ENCODE results near the gene DLG2.

The DLG2 gene

DNA sequence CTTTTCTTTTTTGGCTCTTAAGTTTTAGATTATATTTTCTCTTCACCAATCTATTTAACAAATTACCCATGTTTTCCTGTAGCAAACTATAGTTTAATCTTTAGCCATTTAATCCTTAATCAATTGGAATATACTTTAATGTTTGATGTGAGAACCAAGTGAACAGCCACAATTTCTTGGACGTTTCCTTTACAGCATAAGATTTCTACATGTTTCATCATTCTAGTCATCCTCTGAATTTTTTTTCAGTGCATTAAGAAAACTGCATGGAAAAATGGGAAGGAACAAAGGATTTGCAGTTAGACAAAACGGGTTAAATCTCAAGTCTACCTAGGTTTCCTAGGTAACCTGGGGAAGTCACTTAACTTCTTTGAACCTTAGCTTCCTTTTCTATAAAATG is 1833.8 kb downstream of the DLG2 start:
- no peaks in the 10 kb centered on the region for H3K4me1 ChIP-seq (ENCODE audit: control insufficient read depth, insufficient read depth, low read length)
- H3K4me3 ChIP-seq (ENCODE audit: low read length), result no peak overlapping the region
- no peaks in the 10 kb centered on the region for H3K9me3 ChIP-seq (replicated peaks; ENCODE audit: low read length)
- H3K4me2 ChIP-seq (ENCODE audit: low read length), result no peak overlapping the region
- H3K36me3 ChIP-seq (ENCODE audit: insufficient read depth, low read length), result no peaks in the 10 kb centered on the region
- no peaks in the 10 kb centered on the region for H3K27me3 ChIP-seq (ENCODE audit: control insufficient read depth, insufficient read depth, low read length)
- H3K9ac ChIP-seq (ENCODE audit: low read depth, low read length), result no peak overlapping the region

DNA sequence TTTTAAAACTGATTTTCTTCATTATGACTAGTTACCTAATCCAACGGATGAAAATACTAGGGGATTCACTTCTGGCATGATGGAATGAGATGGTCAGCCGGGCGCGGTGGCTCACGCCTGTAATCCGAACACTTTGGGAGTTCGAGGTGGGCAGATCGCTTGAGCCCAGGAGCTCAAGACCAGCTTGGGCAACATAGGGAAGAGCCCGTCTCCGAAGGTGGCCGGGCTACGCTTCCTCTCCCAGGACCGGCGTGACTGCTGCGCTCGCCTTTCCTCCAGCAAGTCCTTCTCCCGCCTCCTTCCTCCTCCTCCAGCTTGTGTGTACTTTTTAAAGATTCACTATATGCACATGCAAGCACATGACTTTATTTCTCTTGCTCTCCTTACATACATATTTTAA is 1835.6 kb downstream of the DLG2 start:
- Histone ChIP-seq H3K36me3 (ENCODE audit: insufficient read depth, low read length) (no peaks in the 10 kb centered on the region), H3K4me2 (ENCODE audit: low read length) (no peak overlapping the region)

DNA sequence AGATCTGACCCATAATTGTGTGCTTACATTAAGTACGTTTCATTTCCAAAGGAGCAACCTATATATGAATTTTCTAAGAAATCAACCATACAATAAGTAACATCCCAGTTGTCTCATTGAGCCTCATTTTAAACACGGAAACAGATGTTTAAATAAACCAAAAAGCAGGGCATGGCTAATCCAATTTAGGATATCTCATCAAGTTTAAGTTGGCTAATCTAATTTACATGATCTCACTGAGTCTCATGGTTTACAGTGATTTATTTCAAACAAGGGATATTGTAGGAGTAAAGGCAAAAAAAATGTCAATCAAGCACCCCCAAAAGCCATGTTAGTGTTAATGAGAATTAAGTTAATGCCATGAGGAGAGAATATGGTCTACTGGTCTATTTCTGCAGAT is 1841.2 kb downstream of the DLG2 start:
- Histone ChIP-seq H3K4me3 (ENCODE audit: low read length) (no peak overlapping the region), H3K9ac (ENCODE audit: low read depth, low read length) (no peak overlapping the region), H3K4me1 (ENCODE audit: control insufficient read depth, insufficient read depth, low read length) (no peaks in the 10 kb centered on the region), H3K9me3 (replicated peaks; ENCODE audit: low read length) (no peaks in the 10 kb centered on the region), H3K27me3 (ENCODE audit: control insufficient read depth, insufficient read depth, low read length) (peaks cover 3% of the 10 kb centered on the region), H3K4me2 (ENCODE audit: low read length) (no peak overlapping the region), H3K36me3 (ENCODE audit: insufficient read depth, low read length) (no peaks in the 10 kb centered on the region)

More for the DNA sequence above, 1835.6 kb downstream of the DLG2 start:
- no peaks in the 10 kb centered on the region for H3K27me3 ChIP-seq (ENCODE audit: control insufficient read depth, insufficient read depth, low read length)
- H3K4me3 ChIP-seq (ENCODE audit: low read length), result no peak overlapping the region
- no peak overlapping the region for H3K9ac ChIP-seq (ENCODE audit: low read depth, low read length)
- no peaks in the 10 kb centered on the region for H3K9me3 ChIP-seq (replicated peaks; ENCODE audit: low read length)
- H3K4me1 ChIP-seq (ENCODE audit: control insufficient read depth, insufficient read depth, low read length), result no peaks in the 10 kb centered on the region

DNA sequence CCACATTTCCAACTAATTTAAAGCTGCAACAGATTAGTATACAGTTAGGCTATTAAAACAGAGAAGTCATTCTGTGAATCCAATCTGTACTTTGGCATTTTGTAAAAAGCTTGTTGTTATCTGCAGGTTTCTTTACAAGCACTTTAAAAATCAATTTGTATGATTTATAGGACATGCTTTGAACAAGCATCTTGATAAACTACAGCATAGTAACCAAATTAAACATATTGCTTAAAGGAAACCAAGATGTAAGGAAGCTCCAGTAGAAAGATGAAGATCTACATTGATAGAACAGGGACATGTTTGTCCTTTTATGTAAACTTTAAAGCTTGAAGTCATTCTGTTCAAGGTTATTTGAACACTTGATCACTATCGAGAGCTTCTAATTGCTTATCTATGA is 1842.7 kb downstream of the DLG2 start:
- Histone ChIP-seq H3K9ac (ENCODE audit: low read depth, low read length) (no peak overlapping the region), H3K4me2 (ENCODE audit: low read length) (no peak overlapping the region), H3K4me1 (ENCODE audit: control insufficient read depth, insufficient read depth, low read length) (no peaks in the 10 kb centered on the region), H3K4me3 (ENCODE audit: low read length) (no peak overlapping the region), H3K36me3 (ENCODE audit: insufficient read depth, low read length) (no peaks in the 10 kb centered on the region), H3K27me3 (ENCODE audit: control insufficient read depth, insufficient read depth, low read length) (peaks cover 3% of the 10 kb centered on the region), H3K9me3 (replicated peaks; ENCODE audit: low read length) (no peaks in the 10 kb centered on the region)

DNA sequence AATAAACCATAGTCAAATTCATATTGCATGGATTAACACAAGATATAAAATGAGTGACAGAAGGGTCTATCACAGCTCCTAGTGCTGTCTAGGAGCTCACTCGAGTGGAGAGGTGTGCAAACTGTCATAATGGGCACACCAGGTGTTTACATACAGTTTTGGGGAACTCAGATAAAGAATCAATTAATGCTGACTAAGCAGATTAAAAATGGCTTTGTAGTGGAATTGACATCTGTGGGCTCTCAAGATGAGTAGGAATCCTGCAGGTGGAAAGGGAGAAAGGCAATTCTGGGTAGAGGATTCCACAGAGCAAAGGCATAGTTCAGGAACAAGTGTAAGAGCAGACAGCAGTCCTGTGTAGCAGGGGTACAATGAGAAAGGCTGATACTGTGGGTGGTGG is 1844.8 kb downstream of the DLG2 start:
- no peak overlapping the region for H3K4me3 ChIP-seq (ENCODE audit: low read length)
- no peak overlapping the region for H3K9ac ChIP-seq (ENCODE audit: low read depth, low read length)
- H3K4me2 ChIP-seq (ENCODE audit: low read length), result no peak overlapping the region

DNA sequence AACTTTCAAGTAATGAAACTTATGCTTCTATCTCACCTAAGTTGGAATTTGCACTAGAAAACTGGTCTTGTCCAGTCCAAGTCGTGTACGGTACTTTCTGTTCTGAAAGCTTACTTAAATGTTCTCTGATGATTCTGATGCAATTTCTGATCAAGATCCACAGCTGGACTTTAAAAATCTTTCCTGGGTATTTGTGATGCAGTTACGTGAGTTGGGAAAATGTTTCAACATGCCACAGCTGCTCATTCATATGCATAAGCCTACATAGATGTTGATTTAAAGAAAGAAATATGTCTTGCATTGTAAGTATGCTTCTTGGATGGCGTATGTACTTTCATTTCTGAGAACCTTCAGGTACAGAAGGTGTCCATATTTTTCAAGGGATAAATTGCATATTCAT is 1847.3 kb downstream of the DLG2 start:
- Histone ChIP-seq H3K4me3 (ENCODE audit: low read length) (no peak overlapping the region), H3K4me2 (ENCODE audit: low read length) (no peak overlapping the region), H3K27me3 (ENCODE audit: control insufficient read depth, insufficient read depth, low read length) (peaks cover 3% of the 10 kb centered on the region), H3K36me3 (ENCODE audit: insufficient read depth, low read length) (no peaks in the 10 kb centered on the region), H3K9ac (ENCODE audit: low read depth, low read length) (no peak overlapping the region), H3K4me1 (ENCODE audit: control insufficient read depth, insufficient read depth, low read length) (no peaks in the 10 kb centered on the region), H3K9me3 (replicated peaks; ENCODE audit: low read length) (no peaks in the 10 kb centered on the region)

More for the DNA sequence above, 1844.8 kb downstream of the DLG2 start:
- Histone ChIP-seq H3K9me3 (replicated peaks; ENCODE audit: low read length) (no peaks in the 10 kb centered on the region), H3K4me1 (ENCODE audit: control insufficient read depth, insufficient read depth, low read length) (no peaks in the 10 kb centered on the region), H3K27me3 (ENCODE audit: control insufficient read depth, insufficient read depth, low read length) (peaks cover 3% of the 10 kb centered on the region), H3K36me3 (ENCODE audit: insufficient read depth, low read length) (no peaks in the 10 kb centered on the region)

DNA sequence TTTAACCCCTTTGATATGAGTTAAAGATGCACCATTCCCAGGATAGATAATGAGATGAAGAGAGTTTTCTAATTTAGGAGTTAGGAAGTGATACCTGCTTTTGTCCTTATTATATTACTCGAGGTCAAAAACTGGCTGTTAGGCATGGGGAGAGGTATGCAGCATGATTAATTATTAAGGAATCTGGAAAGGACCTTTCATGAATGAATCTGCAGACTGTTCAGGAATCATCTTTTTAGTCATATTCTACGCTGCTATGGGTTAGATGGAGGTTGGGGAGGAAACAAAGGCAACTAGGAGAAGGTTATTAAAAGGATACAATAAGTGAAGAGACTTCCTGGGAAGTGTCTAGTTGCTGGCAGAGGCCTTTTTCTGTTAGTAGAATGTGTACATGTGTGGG is 1848.5 kb downstream of the DLG2 start:
- no peaks in the 10 kb centered on the region for H3K4me1 ChIP-seq (ENCODE audit: control insufficient read depth, insufficient read depth, low read length)

DNA sequence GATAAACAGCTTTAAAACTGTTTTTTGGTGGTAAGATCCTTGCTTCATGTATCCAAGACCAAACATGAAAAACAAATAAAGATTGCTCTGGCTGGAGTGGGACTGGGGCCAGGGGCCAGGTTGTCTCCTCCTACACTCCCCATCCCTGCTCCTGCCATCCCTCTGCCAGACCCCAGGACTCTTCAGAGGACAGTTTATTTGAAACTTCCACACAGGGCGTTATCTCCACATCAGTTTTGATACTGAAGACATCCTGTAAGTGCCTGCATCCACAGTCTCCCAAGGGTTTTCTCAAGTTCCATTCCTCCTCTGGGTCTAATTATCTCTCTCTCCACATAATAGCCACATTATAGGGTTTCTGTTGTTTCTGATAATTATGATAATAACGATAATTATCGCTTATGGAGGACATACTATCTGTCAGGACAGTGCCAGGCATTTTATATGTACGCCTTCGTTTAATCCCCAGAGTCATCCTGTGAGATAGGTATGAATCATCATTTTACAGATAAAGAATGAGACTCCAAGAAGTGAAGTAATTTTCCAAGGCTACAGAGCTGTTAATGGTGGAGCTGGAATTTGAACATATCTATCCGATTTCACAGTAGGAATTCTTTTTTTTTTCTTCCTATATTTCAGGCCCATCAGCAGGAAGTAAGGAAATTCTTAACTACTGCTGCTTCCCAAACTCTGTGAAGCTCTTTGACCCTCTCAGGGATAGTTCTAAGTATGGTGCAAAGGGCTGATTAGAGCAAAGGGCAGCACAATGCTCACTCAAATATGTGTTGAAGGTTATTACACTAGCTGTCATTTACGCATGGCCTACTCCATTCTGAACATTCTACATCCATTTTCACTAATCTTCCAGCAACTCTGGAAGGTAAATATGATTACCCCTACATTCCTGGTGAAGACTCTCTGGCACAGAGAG is 1852.9 kb downstream of the DLG2 start:
- Histone ChIP-seq H3K36me3 (ENCODE audit: insufficient read depth, low read length) (no peaks in the 10 kb centered on the region), H3K9ac (ENCODE audit: low read depth, low read length) (no peak overlapping the region), H3K4me1 (ENCODE audit: control insufficient read depth, insufficient read depth, low read length) (no peaks in the 10 kb centered on the region), H3K4me3 (ENCODE audit: low read length) (no peak overlapping the region), H3K4me2 (ENCODE audit: low read length) (no peak overlapping the region), H3K9me3 (replicated peaks; ENCODE audit: low read length) (no peaks in the 10 kb centered on the region), H3K27me3 (ENCODE audit: control insufficient read depth, insufficient read depth, low read length) (no peaks in the 10 kb centered on the region)

More for the DNA sequence above, 1848.5 kb downstream of the DLG2 start:
- no peak overlapping the region for H3K9ac ChIP-seq (ENCODE audit: low read depth, low read length)
- H3K36me3 ChIP-seq (ENCODE audit: insufficient read depth, low read length), result no peaks in the 10 kb centered on the region
- H3K27me3 ChIP-seq (ENCODE audit: control insufficient read depth, insufficient read depth, low read length), result peaks cover 3% of the 10 kb centered on the region
- H3K4me3 ChIP-seq (ENCODE audit: low read length), result no peak overlapping the region
- H3K4me2 ChIP-seq (ENCODE audit: low read length), result no peak overlapping the region
- no peaks in the 10 kb centered on the region for H3K9me3 ChIP-seq (replicated peaks; ENCODE audit: low read length)

DNA sequence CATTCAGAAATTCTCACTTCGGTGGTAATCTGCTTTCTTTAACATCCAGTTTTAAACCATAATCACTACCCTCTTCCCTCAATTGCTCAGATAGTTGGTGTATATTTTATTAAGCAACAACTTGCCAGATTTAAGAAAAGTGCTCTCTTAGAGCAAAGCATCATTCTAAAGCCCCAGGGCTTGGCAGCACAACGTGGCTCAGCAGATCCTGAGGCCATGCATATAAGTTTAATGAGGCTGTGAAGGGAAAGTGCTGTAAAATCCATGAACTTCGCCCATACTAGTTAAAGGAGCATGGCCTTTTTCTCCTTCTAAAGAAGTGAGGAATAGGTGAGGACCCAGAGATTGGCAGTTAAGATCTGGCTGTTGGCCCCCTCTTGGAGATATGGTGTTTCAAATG is 1858.7 kb downstream of the DLG2 start:
- Histone ChIP-seq H3K27me3 (ENCODE audit: control insufficient read depth, insufficient read depth, low read length) (no peaks in the 10 kb centered on the region), H3K4me3 (ENCODE audit: low read length) (no peak overlapping the region), H3K9ac (ENCODE audit: low read depth, low read length) (no peak overlapping the region), H3K4me1 (ENCODE audit: control insufficient read depth, insufficient read depth, low read length) (no peaks in the 10 kb centered on the region), H3K36me3 (ENCODE audit: insufficient read depth, low read length) (no peaks in the 10 kb centered on the region), H3K4me2 (ENCODE audit: low read length) (no peak overlapping the region), H3K9me3 (replicated peaks; ENCODE audit: low read length) (no peaks in the 10 kb centered on the region)

DNA sequence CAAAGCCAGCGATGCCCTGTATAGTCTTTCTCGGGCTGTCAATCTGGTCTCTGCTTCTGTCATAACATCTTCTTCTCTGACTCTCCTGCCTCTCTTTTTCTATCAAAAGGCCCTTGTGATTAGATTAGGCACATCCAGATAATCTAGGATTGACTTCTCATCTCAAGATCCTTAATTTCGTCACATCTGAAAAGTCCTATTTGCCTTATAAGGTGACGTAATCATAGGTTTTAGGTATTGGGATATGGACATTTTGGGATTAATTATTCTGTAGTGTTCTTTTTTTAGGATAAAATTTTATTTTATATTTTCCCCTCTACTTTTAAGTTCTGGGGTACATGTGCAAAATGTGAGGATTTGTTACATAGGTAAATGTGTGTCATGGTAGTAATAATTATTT is 1860.2 kb downstream of the DLG2 start:
- Histone ChIP-seq H3K9ac (ENCODE audit: low read depth, low read length) (no peak overlapping the region), H3K9me3 (replicated peaks; ENCODE audit: low read length) (no peaks in the 10 kb centered on the region), H3K4me1 (ENCODE audit: control insufficient read depth, insufficient read depth, low read length) (no peaks in the 10 kb centered on the region), H3K27me3 (ENCODE audit: control insufficient read depth, insufficient read depth, low read length) (no peaks in the 10 kb centered on the region), H3K36me3 (ENCODE audit: insufficient read depth, low read length) (no peaks in the 10 kb centered on the region), H3K4me3 (ENCODE audit: low read length) (no peak overlapping the region), H3K4me2 (ENCODE audit: low read length) (no peak overlapping the region)

DNA sequence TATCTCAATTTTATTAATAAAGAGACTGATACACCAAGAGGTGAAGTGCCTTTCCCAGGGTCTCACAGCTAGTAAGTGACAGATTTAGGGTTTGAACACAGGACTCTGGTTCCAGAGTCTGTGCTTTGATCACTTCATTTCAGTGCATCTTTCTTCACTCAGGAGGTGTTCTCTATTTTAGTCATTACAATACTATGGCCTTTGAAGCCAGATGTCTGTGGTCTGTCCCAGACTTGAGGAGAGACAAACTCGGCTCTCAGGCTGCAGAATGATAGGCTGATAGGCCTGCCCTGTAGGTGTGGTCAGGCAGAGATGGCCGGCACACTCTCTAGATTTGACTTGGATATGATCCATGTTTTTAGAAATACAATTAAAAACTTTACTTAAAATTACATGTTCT is 1862.5 kb downstream of the DLG2 start:
- peaks cover 4% of the 10 kb centered on the region for H3K27me3 ChIP-seq (ENCODE audit: control insufficient read depth, insufficient read depth, low read length)
- H3K4me1 ChIP-seq (ENCODE audit: control insufficient read depth, insufficient read depth, low read length), result no peaks in the 10 kb centered on the region
- no peak overlapping the region for H3K4me3 ChIP-seq (ENCODE audit: low read length)
- no peaks in the 10 kb centered on the region for H3K9me3 ChIP-seq (replicated peaks; ENCODE audit: low read length)
- H3K4me2 ChIP-seq (ENCODE audit: low read length), result no peak overlapping the region
- H3K9ac ChIP-seq (ENCODE audit: low read depth, low read length), result no peak overlapping the region
- no peaks in the 10 kb centered on the region for H3K36me3 ChIP-seq (ENCODE audit: insufficient read depth, low read length)

DNA sequence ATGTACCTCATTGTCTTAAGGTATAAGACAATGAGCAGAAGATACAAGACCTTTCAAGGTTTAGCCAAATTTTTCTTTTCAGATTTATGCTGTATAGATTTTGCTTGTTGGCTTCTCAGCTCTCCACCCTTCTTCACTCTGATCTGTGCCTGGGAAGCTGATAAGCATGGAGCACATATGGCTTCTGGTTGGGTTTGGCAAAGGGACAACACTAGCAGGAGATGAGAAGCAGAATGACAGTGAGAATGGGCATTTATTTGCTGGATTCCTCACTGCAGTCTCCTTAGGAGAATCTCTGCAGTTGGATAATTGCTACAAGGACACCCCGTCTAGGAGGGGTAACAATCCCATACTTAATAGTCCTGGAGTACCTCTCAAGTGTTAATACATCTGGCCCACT is 1866.2 kb downstream of the DLG2 start:
- Histone ChIP-seq H3K9me3 (replicated peaks; ENCODE audit: low read length) (no peaks in the 10 kb centered on the region), H3K9ac (ENCODE audit: low read depth, low read length) (no peak overlapping the region), H3K4me2 (ENCODE audit: low read length) (no peak overlapping the region), H3K27me3 (ENCODE audit: control insufficient read depth, insufficient read depth, low read length) (peaks cover 4% of the 10 kb centered on the region), H3K36me3 (ENCODE audit: insufficient read depth, low read length) (no peaks in the 10 kb centered on the region), H3K4me1 (ENCODE audit: control insufficient read depth, insufficient read depth, low read length) (no peaks in the 10 kb centered on the region), H3K4me3 (ENCODE audit: low read length) (no peak overlapping the region)

All from skeletal muscle satellite cell (primary cell).